ENCODE results near the gene TOMM70.

GRCh38 chr3:100364421-100364820 is 36.5 kb downstream of the TOMM70 start:
- no peak for TF ChIP-seq NFYB (CRISPR knock-in tag; conservative IDR thresholded peaks at IDR 0.05; ENCODE audit: low read depth)
- no peak for TF ChIP-seq JUN (CRISPR knock-in tag; IDR thresholded peaks at IDR 0.05)
- no peak for TF ChIP-seq SP1 (CRISPR knock-in tag; conservative IDR thresholded peaks at IDR 0.05)
- TF ChIP-seq, protein P1, sequence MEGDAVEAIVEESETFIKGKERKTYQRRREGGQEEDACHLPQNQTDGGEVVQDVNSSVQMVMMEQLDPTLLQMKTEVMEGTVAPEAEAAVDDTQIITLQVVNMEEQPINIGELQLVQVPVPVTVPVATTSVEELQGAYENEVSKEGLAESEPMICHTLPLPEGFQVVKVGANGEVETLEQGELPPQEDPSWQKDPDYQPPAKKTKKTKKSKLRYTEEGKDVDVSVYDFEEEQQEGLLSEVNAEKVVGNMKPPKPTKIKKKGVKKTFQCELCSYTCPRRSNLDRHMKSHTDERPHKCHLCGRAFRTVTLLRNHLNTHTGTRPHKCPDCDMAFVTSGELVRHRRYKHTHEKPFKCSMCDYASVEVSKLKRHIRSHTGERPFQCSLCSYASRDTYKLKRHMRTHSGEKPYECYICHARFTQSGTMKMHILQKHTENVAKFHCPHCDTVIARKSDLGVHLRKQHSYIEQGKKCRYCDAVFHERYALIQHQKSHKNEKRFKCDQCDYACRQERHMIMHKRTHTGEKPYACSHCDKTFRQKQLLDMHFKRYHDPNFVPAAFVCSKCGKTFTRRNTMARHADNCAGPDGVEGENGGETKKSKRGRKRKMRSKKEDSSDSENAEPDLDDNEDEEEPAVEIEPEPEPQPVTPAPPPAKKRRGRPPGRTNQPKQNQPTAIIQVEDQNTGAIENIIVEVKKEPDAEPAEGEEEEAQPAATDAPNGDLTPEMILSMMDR (IDR thresholded peaks at IDR 0.05) = no peak
- TF ChIP-seq, protein P2, sequence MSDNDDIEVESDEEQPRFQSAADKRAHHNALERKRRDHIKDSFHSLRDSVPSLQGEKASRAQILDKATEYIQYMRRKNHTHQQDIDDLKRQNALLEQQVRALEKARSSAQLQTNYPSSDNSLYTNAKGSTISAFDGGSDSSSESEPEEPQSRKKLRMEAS (CRISPR knock-in tag; IDR thresholded peaks at IDR 0.05) = no peak
- no peak for TF ChIP-seq TCF7 (CRISPR knock-in tag; IDR thresholded peaks at IDR 0.05; ENCODE audit: low read depth)
- TF ChIP-seq IRF2 (CRISPR knock-in tag; IDR thresholded peaks at IDR 0.05; ENCODE audit: borderline replicate concordance, low read depth) = no peak
- no peak for TF ChIP-seq ZNF121 (CRISPR knock-in tag; IDR thresholded peaks at IDR 0.05)
- TF ChIP-seq, protein P3, sequence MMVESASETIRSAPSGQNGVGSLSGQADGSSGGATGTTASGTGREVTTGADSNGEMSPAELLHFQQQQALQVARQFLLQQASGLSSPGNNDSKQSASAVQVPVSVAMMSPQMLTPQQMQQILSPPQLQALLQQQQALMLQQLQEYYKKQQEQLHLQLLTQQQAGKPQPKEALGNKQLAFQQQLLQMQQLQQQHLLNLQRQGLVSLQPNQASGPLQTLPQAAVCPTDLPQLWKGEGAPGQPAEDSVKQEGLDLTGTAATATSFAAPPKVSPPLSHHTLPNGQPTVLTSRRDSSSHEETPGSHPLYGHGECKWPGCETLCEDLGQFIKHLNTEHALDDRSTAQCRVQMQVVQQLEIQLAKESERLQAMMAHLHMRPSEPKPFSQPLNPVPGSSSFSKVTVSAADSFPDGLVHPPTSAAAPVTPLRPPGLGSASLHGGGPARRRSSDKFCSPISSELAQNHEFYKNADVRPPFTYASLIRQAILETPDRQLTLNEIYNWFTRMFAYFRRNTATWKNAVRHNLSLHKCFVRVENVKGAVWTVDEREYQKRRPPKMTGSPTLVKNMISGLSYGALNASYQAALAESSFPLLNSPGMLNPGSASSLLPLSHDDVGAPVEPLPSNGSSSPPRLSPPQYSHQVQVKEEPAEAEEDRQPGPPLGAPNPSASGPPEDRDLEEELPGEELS (CRISPR knock-in tag; IDR thresholded peaks at IDR 0.05) = no peak
- no peak for TF ChIP-seq ZNF232 (CRISPR knock-in tag; IDR thresholded peaks at IDR 0.05)
- TF ChIP-seq, protein P4, sequence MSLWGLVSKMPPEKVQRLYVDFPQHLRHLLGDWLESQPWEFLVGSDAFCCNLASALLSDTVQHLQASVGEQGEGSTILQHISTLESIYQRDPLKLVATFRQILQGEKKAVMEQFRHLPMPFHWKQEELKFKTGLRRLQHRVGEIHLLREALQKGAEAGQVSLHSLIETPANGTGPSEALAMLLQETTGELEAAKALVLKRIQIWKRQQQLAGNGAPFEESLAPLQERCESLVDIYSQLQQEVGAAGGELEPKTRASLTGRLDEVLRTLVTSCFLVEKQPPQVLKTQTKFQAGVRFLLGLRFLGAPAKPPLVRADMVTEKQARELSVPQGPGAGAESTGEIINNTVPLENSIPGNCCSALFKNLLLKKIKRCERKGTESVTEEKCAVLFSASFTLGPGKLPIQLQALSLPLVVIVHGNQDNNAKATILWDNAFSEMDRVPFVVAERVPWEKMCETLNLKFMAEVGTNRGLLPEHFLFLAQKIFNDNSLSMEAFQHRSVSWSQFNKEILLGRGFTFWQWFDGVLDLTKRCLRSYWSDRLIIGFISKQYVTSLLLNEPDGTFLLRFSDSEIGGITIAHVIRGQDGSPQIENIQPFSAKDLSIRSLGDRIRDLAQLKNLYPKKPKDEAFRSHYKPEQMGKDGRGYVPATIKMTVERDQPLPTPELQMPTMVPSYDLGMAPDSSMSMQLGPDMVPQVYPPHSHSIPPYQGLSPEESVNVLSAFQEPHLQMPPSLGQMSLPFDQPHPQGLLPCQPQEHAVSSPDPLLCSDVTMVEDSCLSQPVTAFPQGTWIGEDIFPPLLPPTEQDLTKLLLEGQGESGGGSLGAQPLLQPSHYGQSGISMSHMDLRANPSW (CRISPR knock-in tag; conservative IDR thresholded peaks at IDR 0.05; ENCODE audit: low read depth) = no peak
- no peak for TF ChIP-seq CREM (CRISPR knock-in tag; IDR thresholded peaks at IDR 0.05)
- TF ChIP-seq E2F4 (CRISPR knock-in tag; IDR thresholded peaks at IDR 0.05; ENCODE audit: borderline replicate concordance, low read depth) = no peak
